ENCODE data around the gene ARNT2.

ARNT2 gene

DNA sequence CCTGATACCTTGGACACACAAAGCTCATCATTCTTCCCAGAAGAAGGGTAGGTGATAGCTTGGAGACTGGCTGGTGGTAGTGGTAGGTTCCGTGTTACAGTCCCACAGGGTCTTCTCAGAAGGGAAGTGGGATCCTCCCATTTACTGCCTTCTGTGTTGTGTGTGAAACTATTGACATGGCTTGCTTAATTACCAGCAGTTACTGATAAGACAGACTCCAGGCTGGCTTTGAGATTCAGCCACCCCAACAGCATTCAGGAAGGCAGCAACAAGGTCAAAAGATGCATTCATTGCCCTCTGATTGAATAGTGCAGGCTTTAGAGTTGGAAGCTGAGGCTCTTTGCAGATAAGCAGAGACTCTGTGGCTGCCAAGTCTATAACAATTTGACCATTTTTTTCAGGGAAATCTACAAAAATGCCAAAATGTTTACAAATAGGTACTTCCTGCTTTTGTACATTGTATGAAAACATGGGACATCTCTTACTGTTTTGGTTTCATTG is 7.7 kb downstream of the ARNT2 start:
- no peak for DNase-seq (ENCODE audit: low read depth)

DNA sequence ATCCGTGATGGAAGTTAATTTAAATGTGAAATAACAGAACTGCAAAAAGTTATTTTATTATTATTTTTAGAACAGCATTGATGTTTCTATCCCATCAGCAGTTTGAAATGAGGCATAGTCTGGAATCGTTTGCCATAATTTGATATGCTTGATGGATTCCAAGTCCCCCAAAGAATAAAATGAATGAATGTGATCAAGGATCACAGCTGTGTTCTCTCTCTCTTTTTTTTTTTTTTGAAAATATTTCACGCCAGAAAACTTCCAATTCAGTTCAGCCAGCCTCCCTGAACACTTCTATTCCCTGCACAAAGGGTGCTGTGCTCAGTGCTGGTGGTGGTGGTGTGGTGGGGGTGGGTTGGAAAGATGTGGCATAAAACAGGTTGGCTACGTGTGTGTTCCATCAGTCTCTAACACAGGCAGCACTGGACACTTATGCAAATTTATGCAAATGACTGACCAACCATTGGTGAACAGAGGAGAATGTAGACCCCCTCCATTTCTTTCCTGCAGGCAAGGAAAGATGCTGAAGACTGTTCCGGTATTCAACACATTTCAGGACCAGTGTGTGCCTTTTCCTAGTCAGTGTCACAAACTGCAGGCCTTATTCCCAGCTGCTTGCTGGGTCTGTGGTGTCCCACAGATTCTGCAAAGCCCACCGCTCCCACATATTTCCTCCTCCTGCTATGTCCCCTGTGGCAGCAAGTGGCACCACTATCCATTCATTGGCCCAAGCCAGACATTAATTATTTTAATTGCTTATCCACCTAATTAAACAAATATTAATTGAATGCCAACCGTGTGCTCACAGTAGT is 10.6 kb downstream of the ARNT2 start:
- no peak for DNase-seq (ENCODE audit: low read depth)

DNA sequence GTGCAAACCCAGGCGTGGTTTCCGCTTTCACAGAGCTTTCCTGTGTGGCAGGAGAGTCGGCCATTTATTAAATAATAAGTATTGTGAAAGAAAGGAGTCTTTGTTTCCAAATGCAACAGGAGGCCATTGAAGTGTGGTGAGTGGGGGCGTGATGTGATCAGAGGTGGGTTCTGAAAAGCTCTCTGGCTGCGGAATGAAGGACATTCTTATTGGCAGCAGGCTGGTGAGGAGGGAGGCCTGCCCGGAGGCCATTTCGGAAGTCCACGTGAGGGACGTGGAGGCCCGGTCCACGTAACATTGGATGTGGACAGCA is 11.1 kb downstream of the ARNT2 start:
- DNase-seq (ENCODE audit: low read depth), result no peak

DNA sequence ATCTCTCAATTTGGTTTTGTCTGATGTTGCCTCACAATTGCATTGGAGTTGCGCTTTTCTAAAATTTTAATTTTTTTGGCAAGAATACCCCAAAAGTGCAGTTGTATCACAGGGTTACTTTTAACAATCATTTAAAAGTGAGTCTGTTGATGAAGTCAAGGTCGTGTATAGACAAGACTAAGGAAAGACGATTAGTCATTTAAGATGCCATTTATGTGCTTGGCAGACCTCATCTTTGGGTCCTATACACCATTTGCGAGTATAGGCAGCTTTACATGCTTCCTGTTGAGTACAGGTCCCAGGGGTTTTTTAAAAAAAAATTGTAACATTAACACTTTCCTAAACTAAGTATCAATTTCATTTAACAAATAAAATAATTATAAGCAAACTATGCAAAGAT is 12.5 kb downstream of the ARNT2 start:
- DNase-seq (ENCODE audit: low read depth), result no peak

DNA sequence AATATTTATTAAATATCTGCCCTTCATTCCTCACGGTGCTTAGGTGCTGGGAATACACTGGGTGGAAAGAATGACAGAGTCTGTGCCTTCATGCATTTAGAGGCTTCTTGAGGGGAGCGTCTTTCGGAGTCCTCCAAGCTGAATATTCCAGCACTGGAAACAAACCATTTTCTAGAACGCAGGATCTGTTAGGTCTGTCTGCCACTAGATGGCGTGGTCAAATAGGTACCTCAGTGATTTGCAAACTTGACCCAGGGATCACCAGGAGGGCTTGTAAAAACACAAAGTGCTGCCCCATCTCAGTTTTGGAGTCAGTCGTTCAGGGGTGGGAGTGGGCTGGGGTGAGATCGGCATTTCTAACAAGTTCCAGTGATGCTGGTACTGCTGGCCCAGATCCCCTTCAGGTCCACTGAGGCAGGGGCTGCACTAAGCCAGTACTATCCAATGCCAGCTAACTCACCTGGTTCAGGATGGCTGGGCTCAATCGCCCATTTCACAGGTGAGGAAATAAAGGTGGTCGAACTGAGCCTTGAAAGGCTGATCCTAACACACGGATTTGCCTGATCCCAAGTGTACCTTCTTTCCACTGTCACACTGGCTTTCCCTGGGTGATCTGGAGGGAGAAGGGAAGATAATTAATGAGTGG is 14.8 kb downstream of the ARNT2 start:
- DNase-seq (ENCODE audit: low read depth), result no peak

DNA sequence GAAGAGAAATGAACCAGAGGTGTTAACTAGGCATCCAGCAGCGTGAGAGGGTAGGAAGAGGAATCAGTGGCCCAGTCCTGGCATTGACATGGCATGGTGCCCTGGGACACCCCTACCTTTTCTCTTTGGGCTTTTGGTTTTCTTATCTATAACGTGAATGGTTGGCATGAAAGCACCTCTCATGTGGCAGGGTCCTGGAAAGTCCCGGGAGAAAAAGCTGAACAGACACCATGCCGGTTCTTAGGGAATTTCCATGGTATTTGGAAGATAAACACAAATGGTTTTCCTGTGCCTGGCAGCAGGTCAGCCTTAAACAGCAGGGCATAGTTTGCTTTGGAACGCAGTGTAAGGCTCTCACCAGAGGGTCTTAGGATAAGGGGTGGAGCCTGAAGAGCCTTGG is 15.4 kb downstream of the ARNT2 start:
- DNase-seq (ENCODE audit: low read depth), result no peak

DNA sequence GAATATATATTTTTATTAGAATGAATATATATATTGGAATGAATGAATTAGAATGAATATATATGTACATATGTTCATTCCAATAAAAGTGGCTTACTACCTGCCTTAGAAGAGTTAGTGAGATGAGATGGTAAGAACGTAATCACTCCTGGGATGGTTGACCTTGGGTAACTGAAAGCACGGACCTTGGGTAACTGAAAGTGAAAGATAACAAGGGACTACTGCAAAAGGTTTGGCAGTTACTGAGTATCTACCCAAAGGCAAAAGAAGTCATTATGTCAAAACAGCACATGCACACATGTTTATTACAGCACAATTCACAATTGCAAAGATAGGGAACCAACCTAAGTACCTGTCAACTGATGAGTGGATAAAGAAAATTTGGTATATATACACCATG is 16.5 kb downstream of the ARNT2 start:
- no peak for DNase-seq (ENCODE audit: low read depth)

DNA sequence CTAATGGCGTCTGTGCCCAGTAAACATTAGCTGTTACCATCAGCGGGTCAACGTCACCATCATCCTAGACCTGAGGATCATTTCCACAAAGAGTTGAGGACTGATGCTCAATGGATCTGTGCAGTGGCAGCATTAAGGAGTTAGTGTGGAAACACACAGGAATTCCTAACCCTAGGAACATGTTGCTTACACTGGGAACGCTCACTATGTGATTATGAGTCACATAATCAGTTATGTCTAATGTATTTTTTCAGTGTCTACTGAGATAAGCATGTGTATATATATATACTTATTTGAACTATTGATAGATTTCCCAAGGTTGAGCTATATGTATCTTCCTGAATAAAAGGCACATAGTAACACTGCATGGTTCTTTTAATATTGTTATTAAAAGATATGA is 19.0 kb downstream of the ARNT2 start:
- DNase-seq (ENCODE audit: low read depth), result no peak

DNA sequence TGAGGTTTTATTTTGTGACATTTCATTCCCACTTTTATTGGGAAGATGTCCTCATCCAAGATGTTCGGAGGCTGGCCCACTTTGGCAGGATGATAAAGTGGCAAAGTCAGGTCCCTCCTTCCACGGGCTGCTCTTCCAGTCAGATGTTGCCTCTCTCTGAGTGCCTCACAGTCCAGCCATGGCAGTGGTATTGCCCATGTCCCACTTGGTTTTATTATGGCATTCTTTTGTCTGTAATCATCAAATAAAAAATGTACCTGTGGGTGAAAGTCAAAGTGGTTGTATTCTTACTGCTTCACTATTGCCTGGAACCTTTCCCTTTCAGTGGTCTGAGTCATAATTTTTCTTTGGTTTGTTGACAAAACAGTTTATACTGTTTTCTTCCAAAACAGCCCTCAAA is 20.2 kb downstream of the ARNT2 start:
- DNase-seq (ENCODE audit: low read depth), result no peak

DNA sequence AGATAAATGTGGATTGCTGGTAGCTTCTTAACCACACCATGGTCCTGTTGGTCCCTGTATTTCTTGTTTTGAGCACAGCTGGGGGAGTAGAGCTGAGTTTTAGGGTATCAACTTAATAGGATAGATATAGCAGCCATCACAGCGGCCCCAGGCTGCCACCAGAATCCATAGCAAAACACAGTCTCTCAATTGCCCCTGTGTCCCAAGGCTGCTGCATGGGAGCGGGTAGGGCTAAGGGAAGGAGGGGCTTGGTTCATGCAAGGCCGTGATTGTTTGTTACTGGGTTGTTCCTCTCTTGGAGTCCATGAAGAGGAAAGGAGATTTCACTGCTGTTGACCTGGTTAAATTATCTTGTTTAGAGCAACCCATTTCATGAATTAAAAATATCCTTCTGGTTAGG is 22.1 kb downstream of the ARNT2 start:
- DNase-seq (ENCODE audit: low read depth), result no peak

DNA sequence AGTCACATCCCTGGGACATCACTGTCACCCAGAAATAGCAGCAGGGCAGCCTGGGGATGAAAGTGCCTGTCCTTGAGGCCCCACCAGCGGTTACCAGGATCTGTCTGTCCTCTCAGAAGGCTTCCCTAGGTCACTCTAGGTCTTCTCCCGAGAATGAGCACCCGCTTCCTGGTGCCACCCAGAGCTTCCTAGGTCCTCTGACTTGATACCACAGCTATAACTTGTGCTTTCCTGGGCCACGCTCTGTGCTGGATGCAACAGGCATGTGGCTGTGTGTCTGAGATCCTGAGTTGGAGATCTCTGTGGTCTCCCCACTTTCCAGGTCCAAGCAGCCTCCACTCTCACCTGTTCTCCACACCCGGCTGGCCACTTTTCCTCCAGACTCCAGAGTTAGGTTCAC is 25.8 kb downstream of the ARNT2 start:
- no peak for DNase-seq (ENCODE audit: low read depth)

DNA sequence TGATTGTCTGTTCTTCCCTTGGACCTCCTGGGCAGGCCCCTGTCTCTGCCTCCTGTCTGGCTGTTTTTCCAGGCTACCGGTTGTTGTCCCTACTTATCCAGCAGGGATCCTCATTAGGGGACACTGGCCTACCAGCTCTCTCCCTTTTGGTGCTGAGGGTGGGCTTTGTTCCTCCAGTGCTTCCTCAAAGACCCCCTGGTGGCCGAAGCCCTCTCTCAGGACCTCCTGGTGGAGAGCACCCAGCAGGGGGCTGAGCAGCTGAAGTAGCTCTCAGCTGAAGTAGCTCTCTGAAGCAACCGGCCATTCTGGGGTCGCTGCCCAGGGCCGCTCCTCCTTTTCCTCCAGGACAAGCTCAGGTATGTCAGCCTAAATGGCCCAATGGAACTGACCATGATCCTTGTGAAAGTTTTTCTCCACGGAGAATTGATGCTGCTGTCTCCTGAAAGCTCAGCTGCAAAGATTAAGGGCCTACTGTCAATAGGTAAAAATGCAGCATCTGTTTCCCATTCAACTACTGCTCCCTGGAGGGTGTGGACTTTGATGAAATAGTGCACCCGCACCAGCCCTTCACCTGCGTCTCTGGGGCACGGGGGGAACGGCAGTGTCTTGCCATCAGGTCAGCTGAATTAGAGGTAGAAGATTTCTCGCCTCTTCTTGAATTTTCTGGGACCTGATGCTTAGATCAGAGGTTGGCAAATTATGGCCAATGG is 27.6 kb downstream of the ARNT2 start:
- DNase-seq (ENCODE audit: low read depth), result no peak

DNA sequence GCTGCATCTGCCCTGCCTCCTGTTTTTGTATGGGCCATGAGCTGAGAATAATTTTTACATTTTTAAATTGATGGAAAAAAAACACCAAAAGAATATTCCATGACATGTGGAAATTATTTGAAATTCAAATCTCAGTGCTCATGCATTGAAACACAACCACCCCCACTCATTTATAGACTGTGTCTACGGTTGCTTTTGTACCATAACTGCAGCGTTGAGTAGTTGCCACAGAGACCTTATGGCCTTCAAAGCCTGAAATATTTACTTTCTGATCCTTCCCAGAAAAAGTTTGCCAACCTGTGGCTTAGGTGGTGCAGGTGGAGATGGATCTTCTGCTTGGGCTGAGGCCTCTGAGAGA is 28.1 kb downstream of the ARNT2 start:
- no peak for DNase-seq (ENCODE audit: low read depth)

DNA sequence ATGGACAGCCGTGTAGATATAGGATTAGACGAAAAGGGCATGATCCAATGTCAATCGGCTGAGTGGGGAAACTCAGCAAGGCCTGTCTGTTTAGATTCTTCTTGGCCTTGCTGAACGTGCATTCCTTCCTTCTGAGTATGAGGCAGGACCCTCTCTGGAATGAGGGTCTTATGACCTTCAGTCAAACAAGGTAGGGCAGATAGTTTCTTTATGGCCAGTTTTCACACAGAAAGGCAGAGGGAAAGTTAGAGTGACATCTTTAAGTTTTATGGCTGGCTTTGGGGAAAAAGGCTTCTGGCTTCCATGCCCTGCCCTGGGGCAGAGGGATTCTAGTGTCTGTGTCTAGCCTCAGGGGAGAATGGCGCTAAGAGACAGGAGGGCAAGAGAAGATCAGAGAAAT is 29.7 kb downstream of the ARNT2 start:
- DNase-seq (ENCODE audit: low read depth), result no peak

DNA sequence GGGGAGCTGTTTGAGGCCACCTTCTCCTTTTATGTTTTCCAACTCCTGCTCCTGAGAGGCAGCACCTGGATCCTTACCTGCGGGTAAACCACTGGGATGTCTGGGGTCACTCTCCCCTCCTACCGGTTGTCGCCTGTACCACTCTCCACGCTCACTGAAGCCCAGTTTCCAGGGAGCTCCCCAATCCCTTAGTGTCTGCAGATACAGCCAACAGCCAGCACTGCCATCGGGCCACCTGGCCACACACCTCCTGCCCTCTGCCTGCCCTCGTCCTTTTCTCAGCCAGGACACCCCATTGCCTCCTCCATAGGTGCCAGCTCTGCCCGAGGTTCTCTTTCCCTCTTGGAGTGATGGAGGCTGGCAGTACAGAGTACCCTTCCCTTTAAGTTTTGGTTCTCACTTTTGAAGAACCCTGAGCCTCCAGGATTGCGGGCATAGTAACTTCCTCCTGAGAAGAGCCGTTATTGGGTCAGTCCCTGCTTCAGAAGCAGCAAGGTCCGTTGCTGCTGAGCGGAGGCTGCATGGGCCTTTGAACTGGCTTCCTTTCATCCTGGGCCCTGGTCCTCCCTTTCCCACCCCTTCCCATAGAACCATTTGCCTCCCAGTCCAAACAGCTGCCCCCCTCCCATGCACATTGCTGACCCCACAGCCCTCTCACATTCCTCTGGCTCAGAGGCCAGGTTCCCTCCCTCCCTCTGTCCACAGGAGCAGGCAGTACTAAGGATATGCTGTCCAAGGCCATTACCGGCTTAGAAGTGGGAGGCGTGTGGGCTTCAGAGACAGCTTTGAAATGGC is 30.9 kb downstream of the ARNT2 start:
- DNase-seq (ENCODE audit: low read depth), result no peak

DNA sequence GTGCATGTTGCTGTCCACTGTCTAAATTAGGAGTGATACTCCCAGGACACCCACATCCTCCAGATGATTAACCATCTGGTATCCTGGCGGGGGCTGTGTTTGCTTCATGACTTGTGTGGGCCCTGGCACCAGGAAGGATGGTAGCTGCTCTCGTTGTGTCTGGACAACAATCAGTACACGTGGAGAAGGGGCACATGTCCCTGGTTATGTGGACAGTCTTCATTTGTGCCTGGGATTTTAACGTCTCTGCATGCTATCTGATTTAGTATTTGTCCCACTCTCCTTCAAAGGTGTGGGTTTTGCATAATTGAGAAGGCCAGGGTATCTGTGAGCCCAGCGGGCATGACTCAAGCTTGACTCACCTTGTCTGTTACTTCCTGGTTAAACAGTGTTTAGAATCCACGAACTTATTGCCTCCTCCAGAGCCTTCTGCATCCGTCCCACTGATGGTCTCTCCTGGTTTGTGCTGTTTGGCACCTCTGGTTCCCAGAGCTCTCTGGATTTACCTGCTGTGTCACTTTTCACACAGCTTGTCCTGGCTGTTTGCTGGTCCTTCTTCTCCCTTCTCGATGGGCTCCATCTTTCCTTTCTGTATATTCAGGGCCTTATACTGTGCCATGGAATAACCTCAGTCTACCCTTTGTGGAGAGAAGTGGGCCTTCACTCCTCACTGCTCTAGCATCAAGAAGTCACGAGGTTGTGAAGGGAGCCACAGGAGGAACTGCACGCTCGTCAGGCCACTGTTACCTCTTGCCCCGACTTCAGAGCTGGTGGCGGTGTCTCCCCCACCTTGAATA is 32.5 kb downstream of the ARNT2 start:
- DNase-seq (ENCODE audit: low read depth), result no peak

DNA sequence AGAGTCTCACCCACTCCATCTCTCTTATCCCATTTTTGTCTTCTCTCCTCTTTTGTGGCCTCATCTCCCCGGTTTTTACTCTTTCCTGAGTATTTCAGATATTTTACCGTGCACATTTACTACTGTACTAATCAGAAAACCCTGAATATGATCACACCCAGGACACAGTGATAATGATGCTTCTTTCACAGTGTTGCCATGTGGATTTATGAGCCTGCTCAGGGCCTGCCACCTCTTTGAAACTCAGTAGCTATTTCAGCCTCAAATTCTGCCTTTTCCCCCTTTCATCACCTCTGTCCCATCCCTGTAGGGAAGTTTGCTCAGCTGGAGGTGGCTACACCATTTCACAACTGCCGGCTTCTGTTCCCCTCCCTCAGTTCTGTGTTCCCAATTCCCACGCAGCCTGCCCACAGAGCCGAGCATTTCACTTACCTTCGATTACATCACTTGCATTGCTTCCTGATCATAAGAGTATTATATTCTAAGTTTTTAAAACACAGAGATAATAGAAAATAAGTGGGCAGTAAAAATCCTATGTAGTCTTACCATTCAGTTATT is 33.2 kb downstream of the ARNT2 start:
- no peak for DNase-seq (ENCODE audit: low read depth)

DNA sequence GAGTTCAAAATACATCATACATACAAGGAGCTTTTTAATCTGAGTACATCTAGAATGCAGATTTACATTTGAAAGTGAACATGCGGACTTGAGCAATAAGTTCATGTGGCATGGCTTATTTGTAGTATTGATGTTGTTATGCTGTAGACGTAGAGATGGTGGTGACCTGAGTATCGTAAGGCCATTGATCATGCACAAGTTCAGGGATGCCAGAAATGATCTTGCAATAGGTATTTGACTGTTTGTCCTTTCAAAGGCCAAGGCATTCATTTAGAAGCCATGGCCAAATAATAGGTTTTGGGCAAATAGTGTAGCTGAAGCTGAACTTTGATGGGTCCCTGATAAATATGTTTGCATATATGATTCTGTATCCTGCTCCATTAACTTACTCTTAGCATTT is 35.0 kb downstream of the ARNT2 start:
- DNase-seq (ENCODE audit: low read depth), result no peak

DNA sequence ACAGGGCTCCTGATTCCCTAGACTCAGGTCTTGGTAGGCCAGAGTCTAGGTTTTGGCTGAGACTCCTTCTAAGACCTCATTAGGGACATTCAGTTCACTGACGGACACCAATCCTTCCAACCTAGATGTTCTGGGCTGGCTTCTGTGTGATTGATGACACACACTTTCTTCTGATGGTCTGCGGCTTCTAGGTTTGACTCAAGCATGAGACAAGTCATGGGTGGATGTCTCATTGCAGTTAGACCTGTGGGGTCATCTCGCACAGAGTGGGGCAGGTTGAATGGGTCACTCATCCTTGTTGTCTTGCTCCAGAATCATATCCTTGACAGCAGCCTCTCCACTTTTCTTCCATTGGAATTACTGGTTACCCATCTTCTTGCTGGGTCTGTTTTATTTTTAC is 35.8 kb downstream of the ARNT2 start:
- no peak for DNase-seq (ENCODE audit: low read depth)

DNA sequence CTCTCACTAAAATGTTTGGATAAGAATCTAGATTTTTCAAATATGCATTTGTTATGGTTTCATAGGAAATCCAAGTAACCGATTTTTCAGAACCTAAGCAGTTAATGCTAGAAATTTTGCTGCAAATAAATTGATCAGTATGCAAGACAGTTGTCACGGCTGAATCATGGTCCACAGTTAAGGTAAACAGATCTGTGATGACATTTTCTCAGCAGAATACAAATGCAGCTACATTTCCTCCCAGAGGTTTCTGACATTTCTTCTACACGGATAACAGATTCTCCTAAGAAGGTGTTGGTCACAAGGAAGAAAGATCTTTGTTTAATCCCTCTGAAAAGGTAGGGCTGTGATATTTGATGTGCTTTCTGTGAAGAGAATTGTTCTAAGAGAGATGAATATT is 36.9 kb downstream of the ARNT2 start:
- no peak for DNase-seq (ENCODE audit: low read depth)

DNA sequence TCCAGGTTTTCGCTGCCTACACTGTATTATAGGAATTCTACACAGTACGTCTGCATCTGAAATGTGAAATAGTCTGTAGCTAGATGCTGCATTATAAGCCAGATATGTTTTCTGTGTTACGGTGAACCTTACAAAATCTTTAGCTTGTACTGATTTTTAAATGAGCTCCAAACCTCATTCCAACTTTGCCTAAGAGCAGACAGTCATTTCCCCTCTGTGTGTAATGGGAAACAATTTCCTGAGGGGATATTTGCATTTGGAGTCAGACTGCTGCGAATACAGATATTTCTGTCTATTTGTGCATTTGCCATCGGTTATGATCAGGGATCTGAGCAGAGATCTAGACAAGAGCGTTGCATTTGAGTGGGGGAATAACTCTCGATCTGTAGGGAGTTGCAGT is 37.5 kb downstream of the ARNT2 start:
- DNase-seq (ENCODE audit: low read depth), result no peak
